AG09319 (cell line): Measurements from ENCODE around the gene GARIN5A.

ENCODE experiments used
- DNase-seq: peaks from one replicate; pipeline ENCODE4 v3.0.0-alpha.2; 2010; ENCODE audit warnings: low read depth; ENCODE audit errors: extremely low read depth
- CTCF ChIP-seq: IDR thresholded peaks from 2 replicates; pipeline ENCODE4 v1.5.1; 2011; ENCODE audit warnings: low read depth, mild to moderate bottlenecking, inconsistent platforms, low read length, moderate library complexity

The GARIN5A gene

GRCh38 chr19:50485284-50485955 lies 8.8 kb upstream of the GARIN5A start:
- TF ChIP-seq CTCF = no peak
- DNase-seq = no peak

- no peak for TF ChIP-seq CTCF
- DNase-seq = no peak
These were observed 6.3 kb upstream of the GARIN5A start for GRCh38 chr19:50482916-50483315.

- no peak for TF ChIP-seq CTCF
- no peak for DNase-seq
These were observed 5.7 kb upstream of the GARIN5A start for GRCh38 chr19:50482271-50482855.

GRCh38 chr19:50481351-50482149 lies 4.9 kb upstream of the GARIN5A start:
- TF ChIP-seq CTCF = no peak
- no peak for DNase-seq

- DNase-seq = no peak
- no peak for TF ChIP-seq CTCF
These were observed 3.8 kb upstream of the GARIN5A start for GRCh38 chr19:50480281-50481111.

GRCh38 chr19:50479761-50480251 lies 3.2 kb upstream of the GARIN5A start:
- TF ChIP-seq CTCF = no peak

More at GRCh38 chr19:50479761-50480251, 3.2 kb upstream of the GARIN5A start:
- no peak for DNase-seq
